Measurements from ENCODE around the gene SRF. TPM values are rescaled to one million over a fixed set of nuclear protein-coding genes. Genes with fewer than 3 reads are reported as not detected.

The SRF gene
- total RNA-seq, 4 donors from 2014 or later = 111 to 183 (median 153) TPM

GRCh38 chr6:43193929-43194328, 22.9 kb downstream of the SRF start:
- intact Hi-C loops (cut with DNase I) = no loop called here
- no peaks in the 10 kb centered on the region for H3K27me3 ChIP-seq
- 95% methylated on average over 5 of the region's 5 CpGs for WGBS
- no peaks in the 10 kb centered on the region for H3K4me1 ChIP-seq
- no peak overlapping the region for H3K4me3 ChIP-seq
- TF ChIP-seq EP300 (IDR thresholded peaks at IDR 0.05) (no peak), POLR2AphosphoS5 (IDR thresholded peaks at IDR 0.05) (no peak), CTCF (IDR thresholded peaks at IDR 0.05) (no peak), POLR2A (IDR thresholded peaks at IDR 0.05; ENCODE audit: low read depth) (no peak)
- DNase-seq (ENCODE audit: extremely low spot score) = no peak
- H3K36me3 ChIP-seq = peaks cover 42 to 81% (median 74%) of the 10 kb centered on the region in 4 donors
- H3K9me3 ChIP-seq = no peaks in the 10 kb centered on the region
- H3K27ac ChIP-seq (replicated peaks in 1 of 4) = no peak overlapping the region

- intact Hi-C loops (cut with DNase I) = no loop called here
- Histone ChIP-seq H3K27ac (replicated peaks in 1 of 4) (no peak overlapping the region), H3K27me3 (no peaks in the 10 kb centered on the region), H3K36me3 (peaks cover 42 to 94% (median 87%) of the 10 kb centered on the region in 4 donors), H3K9me3 (no peaks in the 10 kb centered on the region), H3K4me3 (no peak overlapping the region), H3K4me1 (no peaks in the 10 kb centered on the region)
- no peak for DNase-seq (ENCODE audit: extremely low spot score)
- TF ChIP-seq EP300 (IDR thresholded peaks at IDR 0.05) = no peak
- TF ChIP-seq POLR2AphosphoS5 (IDR thresholded peaks at IDR 0.05) = no peak
- TF ChIP-seq CTCF (IDR thresholded peaks at IDR 0.05) = no peak
- no peak for TF ChIP-seq POLR2A (IDR thresholded peaks at IDR 0.05; ENCODE audit: low read depth)
- WGBS = 88% methylated on average over 3 of the region's 5 CpGs
Observed at GRCh38 chr6:43196337-43196736, 25.3 kb downstream of the SRF start.

- no peak for DNase-seq (ENCODE audit: extremely low spot score)
- Histone ChIP-seq H3K9me3 (no peaks in the 10 kb centered on the region), H3K27ac (replicated peaks in 1 of 4) (no peak overlapping the region), H3K4me1 (no peaks in the 10 kb centered on the region), H3K4me3 (no peak overlapping the region), H3K36me3 (peaks cover 37 to 88% (median 74%) of the 10 kb centered on the region in 4 donors), H3K27me3 (no peaks in the 10 kb centered on the region)
- no peak for TF ChIP-seq CTCF (IDR thresholded peaks at IDR 0.05)
- no peak for TF ChIP-seq POLR2AphosphoS5 (IDR thresholded peaks at IDR 0.05)
- no peak for TF ChIP-seq POLR2A (IDR thresholded peaks at IDR 0.05; ENCODE audit: low read depth)
- TF ChIP-seq EP300 (IDR thresholded peaks at IDR 0.05) = no peak
- 89% methylated on average over 6 of the region's 6 CpGs for WGBS
- intact Hi-C loops (cut with DNase I) = no loop called here
Observed at GRCh38 chr6:43199912-43200311, 28.8 kb downstream of the SRF start.

- Histone ChIP-seq H3K9me3 (no peaks in the 10 kb centered on the region), H3K4me1 (no peaks in the 10 kb centered on the region), H3K27ac (replicated peaks in 1 of 4) (no peak overlapping the region), H3K27me3 (no peaks in the 10 kb centered on the region), H3K36me3 (peaks cover 34 to 88% (median 74%) of the 10 kb centered on the region in 4 donors), H3K4me3 (no peak overlapping the region)
- no peak for TF ChIP-seq POLR2A (IDR thresholded peaks at IDR 0.05; ENCODE audit: low read depth)
- no peak for TF ChIP-seq EP300 (IDR thresholded peaks at IDR 0.05)
- TF ChIP-seq POLR2AphosphoS5 (IDR thresholded peaks at IDR 0.05) = no peak
- no peak for TF ChIP-seq CTCF (IDR thresholded peaks at IDR 0.05)
- intact Hi-C loops (cut with DNase I) = no loop called here
- 93% methylated on average over 6 of the region's 6 CpGs for WGBS
- DNase-seq (ENCODE audit: extremely low spot score) = no peak
Observed at GRCh38 chr6:43200541-43200940, 29.5 kb downstream of the SRF start.

GRCh38 chr6:43202451-43202850, 31.4 kb downstream of the SRF start:
- intact Hi-C loops (cut with DNase I) = no loop called here
- no peaks in the 10 kb centered on the region for H3K4me1 ChIP-seq
- no peak overlapping the region for H3K4me3 ChIP-seq
- no peak for TF ChIP-seq POLR2AphosphoS5 (IDR thresholded peaks at IDR 0.05)
- TF ChIP-seq CTCF (IDR thresholded peaks at IDR 0.05) = no peak
- TF ChIP-seq POLR2A (IDR thresholded peaks at IDR 0.05; ENCODE audit: low read depth) = no peak
- TF ChIP-seq EP300 (IDR thresholded peaks at IDR 0.05) = no peak
- 88% methylated on average over 5 of the region's 5 CpGs for WGBS
- DNase-seq (ENCODE audit: extremely low spot score) = no peak
- no peaks in the 10 kb centered on the region for H3K9me3 ChIP-seq
- no peak overlapping the region for H3K27ac ChIP-seq (replicated peaks in 1 of 4)
- H3K27me3 ChIP-seq = no peaks in the 10 kb centered on the region
- peaks cover 21 to 83% (median 68%) of the 10 kb centered on the region in 4 donors for H3K36me3 ChIP-seq
